GM21619 (cell line): ENCODE data around the gene CLDN24.

Source experiments
- ATAC-seq: cut with Tn5 transposase; IDR thresholded peaks from one replicate; pipeline ENCODE4 v1.9.1; 2021; ENCODE audit not compliant: unreplicated experiment

CLDN24 gene

DNA sequence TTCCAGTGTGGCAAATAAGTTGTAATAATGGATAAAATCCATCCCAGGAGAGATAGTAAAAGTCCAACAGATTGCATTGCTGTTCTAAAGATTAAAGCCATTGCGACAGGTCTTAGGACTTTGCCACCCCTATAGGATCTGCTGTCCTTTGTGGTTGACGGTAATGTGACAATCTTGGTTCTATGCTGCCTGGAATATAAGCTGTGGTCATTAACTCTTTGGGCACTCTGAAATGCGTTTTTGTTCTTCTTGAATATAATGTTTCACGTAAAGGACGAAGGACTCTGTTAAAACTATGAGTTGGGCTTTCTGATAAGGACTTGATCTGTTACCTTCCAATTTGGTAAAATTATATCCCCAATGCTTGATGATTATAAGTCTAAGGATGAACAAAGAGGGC, at the start of gene CLDN24:
Gene CLDN24, minus strand, starts transcription at position 101 of the 400 bp plus-strand sequence. Its CDS starts 0 bp downstream, at position 101.
- no peak for ATAC-seq

DNA sequence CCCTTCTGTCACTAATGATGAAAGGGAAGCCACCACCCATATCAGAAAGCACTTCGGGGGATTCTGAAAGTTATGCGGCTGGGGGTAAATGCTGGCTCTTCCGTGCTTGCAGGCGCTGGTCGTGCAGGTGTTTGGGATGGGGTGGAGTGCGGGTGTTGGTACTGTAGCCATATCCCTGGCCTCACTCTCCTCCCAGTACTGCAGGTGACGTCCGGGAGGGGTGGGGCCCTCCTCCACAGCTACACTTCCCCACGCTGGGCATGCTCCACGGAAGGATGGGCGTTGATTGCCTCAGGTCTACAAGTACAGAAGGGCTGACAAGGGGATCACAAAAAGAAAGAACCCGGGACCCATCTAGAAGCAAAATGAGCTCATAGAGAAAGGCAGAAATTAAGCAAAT, 48.6 kb upstream of the CLDN24 start:
- ATAC-seq = no peak

GRCh38 chr4:183369073-183369472, 46.8 kb upstream of the CLDN24 start:
- no peak for ATAC-seq

GRCh38 chr4:183366206-183366835, 44.1 kb upstream of the CLDN24 start:
- ATAC-seq = no peak

GRCh38 chr4:183364025-183364424, 41.8 kb upstream of the CLDN24 start:
- ATAC-seq = no peak

DNA sequence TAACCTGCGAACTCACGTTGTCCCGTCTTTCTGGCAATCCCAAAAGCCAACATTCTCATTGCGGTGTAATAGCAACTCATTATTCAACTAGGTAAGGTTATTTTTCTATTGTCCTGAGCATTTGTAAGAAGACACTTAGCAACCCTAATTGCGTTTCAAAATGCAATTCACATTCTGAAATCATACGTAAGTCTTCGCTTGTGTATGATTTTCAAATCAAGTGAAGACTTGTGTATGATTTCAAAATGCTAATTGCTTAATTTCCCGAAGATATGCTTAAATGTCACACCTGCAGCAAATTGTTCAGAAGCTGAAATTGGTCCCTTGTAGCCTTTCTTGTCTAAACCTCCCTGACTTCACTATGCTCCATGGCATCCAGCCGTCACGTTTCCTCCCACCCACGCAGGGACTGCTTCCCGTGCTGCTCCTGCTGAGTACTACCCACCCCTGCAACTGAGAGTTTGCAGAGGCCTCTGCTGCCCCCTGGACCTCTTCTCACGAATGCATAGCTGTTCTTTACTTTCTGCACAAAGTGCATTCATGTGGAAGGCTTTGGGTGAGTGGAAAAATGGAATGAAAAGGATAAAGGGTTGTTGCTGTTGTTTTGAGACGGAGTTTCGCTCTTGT, 40.8 kb upstream of the CLDN24 start:
- no peak for ATAC-seq

DNA sequence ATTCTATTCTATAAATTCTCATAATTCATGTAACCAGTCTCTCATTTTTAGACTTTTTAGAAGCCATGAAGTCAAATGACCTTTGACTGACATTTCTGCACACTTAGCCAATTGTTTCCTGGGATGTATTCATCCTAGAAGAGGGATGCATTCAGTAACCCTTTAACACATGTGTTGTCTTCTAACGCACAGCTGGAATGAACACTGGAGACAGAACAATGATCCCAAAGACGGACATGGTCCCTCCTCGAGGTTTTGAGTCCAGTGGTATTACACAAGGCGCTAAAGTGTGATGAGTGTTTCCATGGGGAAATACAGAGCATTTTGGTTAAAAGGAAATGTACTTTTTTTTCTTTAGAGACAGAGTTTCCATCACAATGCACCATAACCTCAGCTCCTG, 39.8 kb upstream of the CLDN24 start:
- ATAC-seq = no peak

- ATAC-seq = no peak
Measured at GRCh38 chr4:183360161-183360919, 38.1 kb upstream of the CLDN24 start.

DNA sequence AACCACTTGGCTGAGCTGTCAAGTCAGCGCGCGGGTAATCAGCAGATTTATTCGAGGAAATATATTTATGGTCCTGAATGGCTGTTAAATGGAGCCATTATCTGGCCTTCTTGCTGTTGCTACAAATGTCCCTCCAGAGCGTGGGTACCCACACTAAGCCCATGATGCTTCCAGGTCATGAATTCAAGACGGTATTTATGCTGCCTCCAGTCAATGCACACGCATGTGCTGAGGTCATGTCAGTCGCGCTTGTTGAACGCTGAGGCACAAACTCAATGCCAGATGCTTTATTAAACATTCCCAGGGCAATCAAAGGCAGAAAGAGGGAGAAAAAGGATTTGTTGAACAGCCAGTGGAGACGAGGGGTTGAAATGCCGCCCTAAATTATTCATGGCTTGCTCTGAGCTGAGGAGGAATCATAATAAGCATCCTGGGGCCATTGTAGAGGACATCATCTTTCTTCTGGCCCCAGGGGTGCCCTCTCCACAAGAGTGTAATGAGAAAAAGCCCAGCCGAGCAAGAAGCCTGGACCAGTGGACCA, 36.1 kb upstream of the CLDN24 start:
- no peak for ATAC-seq

- no peak for ATAC-seq
Measured at GRCh38 chr4:183356931-183357675, 34.9 kb upstream of the CLDN24 start.

- ATAC-seq = no peak
Measured at GRCh38 chr4:183356173-183356830, 34.1 kb upstream of the CLDN24 start.

- no peak for ATAC-seq
Measured at GRCh38 chr4:183355405-183355804, 33.2 kb upstream of the CLDN24 start.

DNA sequence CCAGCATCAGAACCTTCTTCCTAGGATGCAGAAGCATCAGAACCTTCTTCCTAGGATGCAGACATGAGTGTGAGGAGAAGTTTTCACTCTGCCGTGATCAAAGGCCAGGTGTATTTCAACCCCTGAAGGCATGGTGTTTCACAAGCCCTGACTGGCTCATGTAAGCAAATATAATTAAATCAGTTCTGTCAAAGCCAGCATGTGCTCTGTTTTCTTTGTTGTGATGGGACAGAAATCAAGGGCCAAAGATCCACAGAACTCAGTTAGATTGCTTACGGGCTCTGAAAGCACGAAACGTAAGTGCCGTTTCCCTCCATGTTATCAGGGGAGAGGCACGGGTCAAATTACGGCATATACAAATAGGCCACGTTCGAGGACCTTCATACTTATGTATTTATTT, 32.0 kb upstream of the CLDN24 start:
- no peak for ATAC-seq

DNA sequence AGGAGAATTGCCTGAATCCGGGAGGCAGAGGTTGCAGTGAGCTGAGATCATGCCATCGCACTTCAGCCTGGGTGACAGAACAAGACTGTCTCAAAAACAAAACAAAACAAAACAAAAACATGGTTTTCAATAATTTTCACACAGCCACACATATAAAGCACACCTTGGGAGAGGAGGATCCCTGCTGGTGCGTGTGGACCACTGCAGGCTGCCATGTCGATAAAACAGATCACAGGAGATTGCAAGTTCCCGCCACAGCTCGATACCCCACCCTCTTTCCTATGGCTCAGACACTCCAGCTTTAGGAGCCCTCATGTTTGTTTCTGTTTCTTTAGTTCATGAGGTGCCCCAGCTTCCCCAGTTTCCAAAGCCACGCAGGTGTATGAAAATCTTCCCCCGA, 31.3 kb upstream of the CLDN24 start:
- ATAC-seq = no peak

GRCh38 chr4:183352546-183352945, 30.3 kb upstream of the CLDN24 start:
- no peak for ATAC-seq

DNA sequence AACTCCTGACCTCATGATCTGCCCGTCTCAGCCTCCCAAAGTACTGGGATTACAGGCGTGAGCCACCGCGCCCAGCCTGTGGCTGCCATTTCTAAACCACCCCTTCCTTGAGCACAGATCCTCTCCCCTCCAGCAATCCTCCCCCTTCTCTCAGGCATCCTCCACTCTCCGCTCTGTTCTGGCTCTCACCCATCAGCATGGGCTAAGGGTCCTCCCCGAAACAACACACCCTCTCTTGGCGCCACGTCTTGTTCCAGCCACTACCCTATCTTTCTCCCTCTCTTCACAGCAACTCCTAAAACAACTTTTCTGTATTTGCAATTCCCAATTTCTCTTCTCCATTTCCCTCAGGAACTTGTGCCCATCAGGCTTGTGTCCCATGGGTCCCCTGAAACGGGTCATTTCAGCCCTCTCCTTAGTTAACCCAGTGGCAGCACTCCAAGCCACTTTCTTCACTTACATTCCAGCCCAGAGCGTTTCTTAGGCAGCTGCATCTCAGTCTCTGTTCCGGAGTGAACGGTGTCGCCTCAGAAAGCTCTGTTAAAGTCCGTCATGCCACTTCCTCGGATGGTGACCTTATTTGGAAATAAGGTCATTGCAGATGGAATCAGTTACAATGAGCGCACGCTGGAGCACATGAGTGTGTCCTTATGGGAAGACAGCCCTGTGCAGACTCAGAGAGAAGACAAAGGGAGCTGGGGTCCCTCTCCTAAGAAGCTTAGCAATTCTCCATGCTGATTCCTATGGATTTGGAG, 28.3 kb upstream of the CLDN24 start:
- ATAC-seq = no peak

DNA sequence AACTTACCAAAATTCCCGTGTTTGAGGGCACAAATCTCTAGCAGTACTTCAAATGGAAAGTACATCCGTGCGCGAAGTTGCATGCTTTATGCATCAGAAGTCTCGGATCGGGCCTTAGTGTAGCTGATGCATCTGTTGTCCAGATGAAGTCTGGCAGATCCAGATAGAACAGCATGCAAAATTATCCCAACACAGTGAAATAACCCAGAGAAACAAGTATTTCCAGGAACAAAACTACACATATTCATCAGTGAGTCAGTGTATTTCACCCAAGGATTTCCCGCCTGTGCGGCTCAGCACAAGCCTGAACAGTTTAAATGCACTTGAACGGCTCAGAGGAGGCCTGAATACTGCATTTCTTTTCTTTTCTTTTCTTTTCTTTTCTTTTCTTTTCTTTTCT, 27.4 kb upstream of the CLDN24 start:
- no peak for ATAC-seq

GRCh38 chr4:183348706-183349659, 26.8 kb upstream of the CLDN24 start:
- no peak for ATAC-seq

- ATAC-seq = no peak
Measured at GRCh38 chr4:183348136-183348535, 25.9 kb upstream of the CLDN24 start.
